Cardiac septum (tissue), 1 donor: ENCODE results near the gene SNAI1. TPM values are rescaled to one million over a fixed set of nuclear protein-coding genes. Genes with fewer than 3 reads are reported as not detected.
A peak's percentile ranks its signal among the peaks of the same experiment; 100 is the strongest.
"Not testable (repeated sequence)": the region's sequence is repeated elsewhere in the genome, so short reads cannot be mapped to it uniquely, and the experiment has no call there.

Experiments used
- DNase-seq: peaks from one replicate; pipeline ENCODE4 v3.0.0-alpha.2; 2020; ENCODE audit warnings: low spot score
- intact Hi-C: fragments of 100-400 bp; cut with DNase I; formaldehyde crosslinking; loops from one replicate; pipeline ENCODE4 v1.14.0; 2022
- long read RNA-seq: library from polyadenylated mRNA; unstranded; transcript quantifications from one replicate; pipeline ENCODE4 v2.0.0, GENCODE V29; 2021
- total RNA-seq: library from RNA; stranded (reverse); fragmentation: NEBNext Ultra II Directional; extraction: Animal tissue kit (Norgen Biotek cat#: 25700); gene quantifications from one replicate; pipeline ENCODE4 v1.2.1, GENCODE V29; 2021
- donor health status: DM: no; HTN: no; CAD: no.

SNAI1 gene
- total RNA-seq: 4.3 TPM
- long read RNA-seq, partial matches to known transcripts: 0 of 2 reads
- long read RNA-seq, other reads (novel, unspliced or antisense): 0 of 2 reads

DNA sequence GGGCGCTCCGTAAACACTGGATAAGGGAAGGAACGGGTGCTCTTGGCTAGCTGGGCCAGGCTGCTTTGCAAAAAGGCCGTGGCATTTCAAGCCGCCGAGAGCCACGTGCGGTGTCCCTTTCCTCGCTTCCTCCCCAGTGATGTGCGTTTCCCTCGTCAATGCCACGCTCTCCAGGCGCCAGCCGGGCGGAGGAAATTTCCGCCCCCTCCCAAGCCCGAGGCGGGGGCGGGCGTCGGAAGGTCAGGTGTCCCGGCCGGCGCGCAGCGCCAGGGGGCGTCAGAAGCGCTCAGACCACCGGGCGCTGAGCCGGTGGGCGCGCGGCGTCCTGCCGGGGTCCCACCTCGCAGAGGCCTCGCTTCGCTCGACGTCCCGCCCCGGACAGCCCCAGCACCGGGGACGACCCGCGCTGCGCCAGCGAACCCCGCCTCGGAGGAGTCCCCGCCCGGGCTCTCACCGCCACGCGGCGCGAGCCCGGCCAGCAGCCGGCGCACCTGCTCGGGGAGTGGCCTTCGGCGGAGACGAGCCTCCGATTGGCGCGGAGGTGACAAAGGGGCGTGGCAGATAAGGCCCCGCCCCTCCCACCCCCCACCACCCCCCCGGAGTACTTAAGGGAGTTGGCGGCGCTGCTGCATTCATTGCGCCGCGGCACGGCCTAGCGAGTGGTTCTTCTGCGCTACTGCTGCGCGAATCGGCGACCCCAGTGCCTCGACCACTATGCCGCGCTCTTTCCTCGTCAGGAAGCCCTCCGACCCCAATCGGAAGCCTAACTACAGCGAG is at the start of gene SNAI1:
Gene SNAI1, plus strand, starts transcription at position 635 of the 777 bp plus-strand sequence. Its CDS starts 80 bp downstream, at position 715.
- DNase-seq: peak; percentile 92
- intact Hi-C loops: loop anchor here (5.0 kb wide), 1 partner anchor 190 kb away; no protein-coding TSS in a partner anchor

DNA sequence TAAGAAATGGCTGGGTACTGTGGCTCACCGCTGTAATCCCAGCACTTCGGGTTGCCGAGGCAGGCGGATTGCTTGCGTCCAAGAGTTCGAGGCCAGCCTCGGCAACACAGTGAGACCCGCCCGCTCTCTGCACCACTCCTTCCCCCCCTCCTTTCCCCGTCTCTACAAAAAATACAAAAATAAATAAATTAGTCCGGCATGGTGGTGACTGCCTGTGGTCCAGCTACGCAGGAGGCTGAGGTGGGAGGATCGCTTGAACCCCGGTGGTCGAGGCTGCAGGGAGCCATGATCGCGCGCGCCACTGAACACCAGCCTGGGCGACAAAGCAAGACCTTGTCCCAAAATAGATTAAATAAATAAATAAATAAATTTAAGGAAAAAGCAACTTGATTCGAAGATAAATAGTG is 47.0 kb upstream of the SNAI1 start:
- DNase-seq: no peak
- intact Hi-C loops: no loop called here

DNA sequence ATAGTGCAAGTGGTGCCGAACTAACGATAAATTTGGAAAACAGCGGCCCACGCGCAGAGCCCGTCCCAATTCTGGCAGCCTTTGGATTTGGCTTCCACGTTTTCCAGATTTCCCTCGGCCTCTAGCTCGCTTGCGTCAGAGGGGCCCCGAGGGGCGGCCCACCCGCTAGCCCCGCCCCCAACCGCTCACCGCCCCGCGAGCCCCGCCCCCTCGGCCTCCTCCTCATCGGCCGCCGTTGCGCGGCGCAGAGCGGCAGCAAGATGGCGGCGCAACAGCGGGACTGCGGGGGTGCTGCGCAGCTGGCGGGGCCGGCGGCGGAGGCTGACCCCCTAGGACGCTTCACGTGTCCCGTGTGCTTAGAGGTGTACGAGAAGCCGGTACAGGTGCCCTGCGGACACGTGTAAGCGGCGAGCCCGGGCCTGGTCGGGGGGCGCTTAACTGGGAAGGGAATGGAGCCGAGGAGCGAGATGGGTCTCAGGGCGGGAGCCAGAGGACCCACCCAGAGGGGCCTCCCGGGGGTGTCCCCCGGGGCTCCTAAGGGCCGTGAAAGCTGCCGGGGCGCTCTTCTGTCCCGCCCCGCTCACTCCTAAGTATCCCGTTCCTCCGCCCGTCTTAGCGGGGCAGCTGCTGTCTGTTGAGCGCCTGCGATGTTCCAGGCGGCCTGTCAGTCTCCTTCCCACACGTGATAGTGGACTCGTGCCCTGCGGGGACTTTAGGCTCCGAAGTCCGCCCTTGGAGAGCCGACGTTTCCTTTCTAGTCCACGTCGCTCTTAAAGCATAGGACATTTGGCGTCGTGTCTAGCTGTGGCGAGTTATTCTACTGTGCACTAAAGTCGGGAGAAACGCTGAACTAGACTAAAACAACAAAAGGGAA is 46.4 kb upstream of the SNAI1 start, which contains the start of gene RNF114:
Gene RNF114, plus strand, starts transcription at position 245 of the 874 bp plus-strand sequence. Its CDS starts 16 bp downstream, at position 261.
- intact Hi-C loops: no loop called here
- peak; percentile 96 for DNase-seq

GRCh38 chr20:49937027-49937929 is 45.5 kb upstream of the SNAI1 start:
- no peak for DNase-seq
- intact Hi-C loops: no loop called here

GRCh38 chr20:49938173-49939163 is 44.3 kb upstream of the SNAI1 start:
- no peak for DNase-seq
- intact Hi-C loops: no loop called here

- intact Hi-C loops: no loop called here
These were observed 41.3 kb upstream of the SNAI1 start for GRCh38 chr20:49941456-49941855.

GRCh38 chr20:49942303-49942702 is 40.5 kb upstream of the SNAI1 start:
- intact Hi-C loops: no loop called here

More at GRCh38 chr20:49941456-49941855, 41.3 kb upstream of the SNAI1 start:
- no peak for DNase-seq

DNA sequence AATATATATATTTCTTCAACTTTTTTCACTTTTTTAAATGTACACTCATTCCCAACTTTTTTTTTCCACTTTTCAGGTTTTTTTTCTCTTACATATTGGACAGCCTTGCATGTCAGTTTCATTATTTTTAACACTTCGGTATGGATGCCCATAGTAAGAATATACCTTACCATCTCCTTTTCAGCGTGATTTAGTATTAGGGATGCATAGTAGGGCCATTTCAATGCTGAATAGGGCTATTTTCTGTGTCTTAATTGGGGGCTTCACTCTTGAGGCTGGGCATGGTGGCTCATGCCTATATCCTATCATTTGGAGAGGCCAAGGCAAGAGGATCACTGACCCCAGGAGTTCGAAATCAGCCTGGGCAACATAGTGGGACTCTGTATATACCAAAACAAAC is 39.8 kb upstream of the SNAI1 start:
- no peak for DNase-seq
- intact Hi-C loops: no loop called here

More at GRCh38 chr20:49942303-49942702, 40.5 kb upstream of the SNAI1 start:
- no peak for DNase-seq

DNA sequence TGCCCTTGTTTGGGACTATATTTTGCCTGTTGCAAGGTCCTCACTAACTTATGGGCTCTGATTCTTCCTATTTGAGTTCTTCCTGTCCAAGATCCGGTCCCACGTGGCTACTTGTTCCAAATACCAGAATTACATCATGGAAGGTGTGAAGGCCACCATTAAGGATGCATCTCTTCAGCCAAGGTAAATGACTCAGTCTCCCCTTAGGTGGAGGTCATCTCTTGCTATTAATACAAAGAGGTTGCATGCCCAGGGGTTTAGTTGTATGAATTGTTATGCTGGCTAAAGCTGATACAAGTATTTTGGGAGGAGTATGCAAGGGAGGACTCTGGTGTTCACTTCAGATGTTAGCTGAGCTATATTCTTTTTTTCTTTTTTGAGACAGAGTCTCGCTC is 37.5 kb upstream of the SNAI1 start:
- no peak for DNase-seq
- intact Hi-C loops: no loop called here

- intact Hi-C loops: no loop called here
- DNase-seq: no peak
These were observed 36.9 kb upstream of the SNAI1 start for GRCh38 chr20:49945701-49946477.

DNA sequence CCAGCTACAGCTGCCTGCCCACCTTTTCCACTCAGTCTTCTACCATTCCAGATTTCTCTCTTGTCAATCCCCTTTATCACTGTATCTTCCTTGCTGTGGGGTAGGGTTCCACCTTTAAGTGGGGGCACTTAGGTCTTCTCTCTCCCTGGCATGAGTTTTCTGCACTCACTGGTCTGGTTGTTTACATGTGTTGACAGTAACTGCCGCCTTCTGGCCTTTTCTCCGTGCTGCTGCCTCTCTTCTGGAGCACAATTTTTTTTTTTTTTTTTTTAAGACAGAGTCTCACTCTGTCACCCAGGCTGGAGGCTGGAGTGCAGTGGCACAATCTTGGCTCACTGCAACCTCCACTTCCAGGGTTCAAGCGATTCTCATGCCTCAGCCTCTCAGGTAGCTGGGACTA is 34.6 kb upstream of the SNAI1 start:
- DNase-seq: no peak
- intact Hi-C loops: no loop called here

DNA sequence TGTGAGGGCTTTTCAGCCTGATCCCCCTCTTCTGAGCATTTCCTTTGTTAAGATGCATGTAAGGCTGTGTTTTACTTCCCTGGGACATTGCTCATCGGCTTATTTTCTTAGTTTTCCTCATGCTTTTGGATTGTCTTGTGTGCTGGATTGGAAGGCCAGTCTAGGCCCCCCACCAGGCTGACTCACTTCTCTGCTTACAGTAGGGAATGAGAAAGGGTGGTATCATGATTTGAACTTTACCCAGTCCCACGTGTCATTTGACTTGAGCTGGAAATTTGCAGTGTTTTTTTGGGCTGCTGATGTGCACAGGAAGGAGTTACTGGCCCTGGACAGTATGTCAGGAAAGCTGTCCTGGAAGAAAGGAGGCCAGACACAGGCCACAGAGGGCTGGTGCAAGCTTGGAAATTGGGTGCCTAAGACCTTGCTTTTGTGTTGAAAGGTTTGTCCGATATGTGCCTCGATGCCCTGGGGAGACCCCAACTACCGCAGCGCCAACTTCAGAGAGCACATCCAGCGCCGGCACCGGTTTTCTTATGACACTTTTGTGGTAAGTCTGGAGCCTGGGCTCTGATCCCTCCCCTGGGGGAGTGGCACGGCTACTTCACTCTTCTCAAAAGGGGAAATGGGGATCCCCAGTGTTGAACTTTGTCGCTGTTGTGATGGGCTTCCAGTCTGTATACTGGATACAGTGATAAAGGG is 33.8 kb upstream of the SNAI1 start:
- DNase-seq: no peak
- intact Hi-C loops: no loop called here

GRCh38 chr20:49951151-49951550 is 31.6 kb upstream of the SNAI1 start:
- no peak for DNase-seq
- intact Hi-C loops: no loop called here

DNA sequence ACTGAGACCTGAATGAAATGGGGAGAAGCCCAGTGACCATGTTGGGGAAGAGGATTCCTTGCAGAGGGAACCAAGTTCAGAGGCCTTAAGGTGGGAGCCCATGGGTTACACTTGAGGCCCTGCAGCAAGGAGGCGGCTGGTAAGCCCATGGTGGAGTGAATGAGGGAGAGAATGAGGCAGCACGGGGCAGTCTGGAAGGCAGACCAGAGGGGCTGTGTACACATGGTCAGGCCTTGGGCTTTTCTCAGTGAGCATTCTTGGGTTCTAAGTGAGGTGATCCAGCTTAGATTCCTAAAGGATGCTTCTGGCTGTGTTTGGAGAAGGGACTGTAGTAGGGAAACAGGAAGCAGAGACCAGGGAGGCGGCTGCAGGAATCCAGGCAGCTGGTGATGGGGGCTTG is 27.6 kb upstream of the SNAI1 start:
- DNase-seq: no peak
- intact Hi-C loops: no loop called here

DNA sequence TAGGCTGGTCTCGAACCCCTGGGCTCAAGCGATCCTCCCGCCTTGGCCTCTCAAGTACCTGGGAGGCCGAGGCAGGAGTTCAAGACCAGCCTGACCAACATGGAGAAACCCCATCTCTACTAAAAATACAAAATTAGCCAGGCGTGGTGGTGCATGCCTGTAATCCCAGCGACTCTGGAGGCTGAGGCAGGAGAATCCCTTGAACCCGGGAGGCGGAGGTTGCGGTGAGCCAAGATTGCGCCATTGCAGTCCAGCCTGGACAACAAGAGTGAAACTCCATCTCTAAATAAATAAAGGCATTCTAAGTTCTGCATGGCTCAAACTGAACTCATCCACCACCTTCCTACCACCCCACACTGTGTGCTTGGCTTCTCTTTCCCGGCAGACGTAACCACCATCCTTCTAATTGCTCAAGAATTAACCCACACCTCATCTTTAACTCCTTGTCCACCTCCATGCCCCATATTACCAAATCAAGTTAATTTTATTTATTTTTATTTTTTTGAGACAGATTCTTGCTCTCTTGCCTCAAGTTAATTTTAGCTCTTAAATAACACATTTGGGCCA is 26.9 kb upstream of the SNAI1 start:
- intact Hi-C loops, DNase-seq: not testable (repeated sequence)

- intact Hi-C loops: no loop called here
- no peak for DNase-seq
These were observed 26.1 kb upstream of the SNAI1 start for GRCh38 chr20:49956689-49957088.
